Measurements from ENCODE around the gene BIRC3.

- TF ChIP-seq CTCF (conservative IDR thresholded peaks at IDR 0.05) (no peak), EZH2 (IDR thresholded peaks at IDR 0.05; ENCODE audit: low read depth) (no peak)
Observed at GRCh38 chr11:102289592-102289991, 27.7 kb upstream of the BIRC3 start.
